Breast epithelium (tissue), 3 donors: Measurements from ENCODE around the gene DRAP1.

Source experiments
- CTCF ChIP-seq, 3 donors: fragments of 450-650 bp; IDR thresholded peaks; one replicate each; pipeline ENCODE4 v1.5.1; 2016 to 2017; ENCODE audit warnings: antibody characterized with exemption in 3 of 3, mild to moderate bottlenecking in 3 of 3, moderate library complexity in 3 of 3
- POLR2A ChIP-seq: fragments of 450-650 bp; IDR thresholded peaks from one replicate; pipeline ENCODE4 v1.6.1; 2016; ENCODE audit warnings: antibody characterized with exemption, mild to moderate bottlenecking, moderate library complexity
- POLR2AphosphoS5 ChIP-seq, 3 donors: sonication (generic); formaldehyde crosslinking; IDR thresholded peaks; one replicate each; pipeline ENCODE4 v1.6.1; 2017; ENCODE audit warnings: antibody characterized with exemption in 3 of 3

GRCh38 chr11:65911682-65912568 is 7.3 kb upstream of the DRAP1 start:
- TF ChIP-seq POLR2AphosphoS5 (IDR thresholded peaks at IDR 0.05) (peak in 2 of 3 donors; percentile 22 to 36), CTCF (IDR thresholded peaks at IDR 0.05) (peak in 2 of 3 donors; percentile 25 to 28), POLR2A (no peak)
